BLaER1 treated with 17β-estradiol and CSF1 and Interleukin-3, amounts not matched to agents 10 nM and 100 nM (cell line): ENCODE measurements around the gene MN1.
A peak's percentile ranks its signal among the peaks of the same experiment; 100 is the strongest.
"Not testable (repeated sequence)": the region's sequence is repeated elsewhere in the genome, so short reads cannot be mapped to it uniquely, and the experiment has no call there.

Experiments
- H3K27ac ChIP-seq, 11 experiments: shearing (Covaris generic); formaldehyde crosslinking; 2 replicates each; pipeline ENCODE4 v1.8.1; 2022
- H3K27me3 ChIP-seq, 11 experiments: shearing (Covaris generic); formaldehyde crosslinking; 2 replicates each; pipeline ENCODE4 v1.8.1; 2022
- H3K36me3 ChIP-seq, 11 experiments: shearing (Covaris generic); formaldehyde crosslinking; 2 replicates each; pipeline ENCODE4 v1.8.1; 2022
- H3K4me1 ChIP-seq, 10 experiments: shearing (Covaris generic); formaldehyde crosslinking; 2 replicates each; pipeline ENCODE4 v1.8.1; 2022
- H3K4me2 ChIP-seq, 11 experiments: shearing (Covaris generic); formaldehyde crosslinking; 2 replicates each; pipeline ENCODE4 v1.8.1; 2022
- H3K4me3 ChIP-seq, 10 experiments: shearing (Covaris generic); formaldehyde crosslinking; 2 replicates each; pipeline ENCODE4 v1.8.1; 2022
- H3K9ac ChIP-seq, 11 experiments: shearing (Covaris generic); formaldehyde crosslinking; 2 replicates each; pipeline ENCODE4 v1.8.1; 2022
- H3K9me3 ChIP-seq, 11 experiments: shearing (Covaris generic); formaldehyde crosslinking; replicated peaks in 1 of 11; 2 replicates each; pipeline ENCODE4 v1.8.1; 2022
- H4K20me1 ChIP-seq, 11 experiments: shearing (Covaris generic); formaldehyde crosslinking; 2 replicates each; pipeline ENCODE4 v1.8.1; 2022
- Cebpa-rat ChIP-seq, 11 experiments: shearing (Covaris generic); IDR thresholded peaks; 2 replicates each; pipeline ENCODE4 v1.8.1; 2022

MN1 gene

DNA sequence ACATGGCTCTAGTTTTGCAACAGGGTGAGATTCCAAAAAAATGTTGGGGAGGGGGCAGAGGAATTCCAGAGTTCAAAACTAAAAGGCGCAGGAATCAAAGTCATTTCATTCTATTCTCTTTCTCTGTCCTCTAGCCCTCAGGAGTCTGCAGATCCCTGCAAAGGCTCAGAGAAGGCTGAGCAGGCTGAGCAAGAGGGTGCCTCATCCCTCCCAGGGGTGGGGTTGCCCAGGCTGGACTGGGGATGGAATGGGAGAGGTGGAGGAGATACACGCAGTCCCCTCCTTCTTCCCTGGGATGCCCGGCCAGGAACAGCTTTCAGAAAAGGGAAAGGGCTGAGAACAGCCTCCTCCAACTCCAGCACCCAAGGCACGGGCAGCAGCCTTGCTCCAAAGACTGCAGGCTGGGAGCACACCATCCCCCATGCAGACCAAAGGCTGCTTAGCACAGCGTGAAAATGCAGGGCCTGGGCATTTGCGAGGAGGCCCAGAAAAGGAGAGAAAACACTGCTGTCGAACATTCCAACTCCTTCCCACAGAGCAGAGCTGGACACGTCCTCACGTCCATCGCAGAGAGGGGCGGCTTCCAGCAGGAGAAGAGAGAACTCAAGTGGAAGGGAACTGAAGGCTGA lies 51.8 kb downstream of the MN1 start:
- H3K9ac ChIP-seq = peak overlapping the region in 8 of 11 experiments; percentile 34 to 65 (median 52); a peak in 10 of 22 replicates
- no peaks in the 10 kb centered on the region for H4K20me1 ChIP-seq
- peak overlapping the region in 2 of 10 experiments; percentile 12 to 24; a peak in 2 of 20 replicates for H3K4me3 ChIP-seq
- peaks cover 0 to 4% (median 0%) of the 10 kb centered on the region in 11 experiments; a peak in 2 of 22 replicates for H3K27me3 ChIP-seq
- no peak for TF ChIP-seq Cebpa-rat (IDR thresholded peaks at IDR 0.05)
- peaks cover 45 to 73% (median 62%) of the 10 kb centered on the region in 10 experiments for H3K4me1 ChIP-seq
- H3K4me2 ChIP-seq = peak overlapping the region; percentile 62 to 96 (median 89)
- H3K36me3 ChIP-seq = no peaks in the 10 kb centered on the region
- no peaks in the 10 kb centered on the region for H3K9me3 ChIP-seq
- H3K27ac ChIP-seq = peak overlapping the region in 8 of 11 experiments; percentile 31 to 70 (median 62); a peak in 8 of 22 replicates

DNA sequence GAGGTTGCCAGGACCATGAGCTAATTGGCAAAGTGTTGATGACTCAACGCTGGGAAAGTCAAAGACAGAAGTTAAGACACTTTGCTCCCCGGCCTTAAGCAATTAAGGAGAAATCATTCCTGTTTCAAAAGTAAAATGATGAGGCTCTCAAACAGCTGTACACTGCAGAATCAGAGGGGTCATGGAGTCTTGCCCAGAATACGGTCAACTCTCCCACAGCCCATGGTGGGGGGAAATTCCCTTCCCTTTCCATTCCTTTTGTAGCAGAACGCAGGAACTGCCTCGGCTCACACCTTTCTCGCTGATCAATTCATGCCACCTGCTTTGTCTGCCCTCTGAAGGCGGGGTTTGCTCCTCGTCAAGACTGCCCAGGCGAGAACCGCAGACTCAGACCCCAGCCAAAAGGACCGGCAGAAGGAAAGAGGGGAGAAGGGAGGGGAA lies 52.8 kb downstream of the MN1 start:
- Histone ChIP-seq H4K20me1 (no peaks in the 10 kb centered on the region), H3K36me3 (no peaks in the 10 kb centered on the region), H3K9ac (peak overlapping the region in 9 of 11 experiments; percentile 34 to 65 (median 53); a peak in 15 of 22 replicates), H3K9me3 (no peaks in the 10 kb centered on the region), H3K4me1 (peaks cover 40 to 63% (median 53%) of the 10 kb centered on the region in 10 experiments), H3K27me3 (no peaks in the 10 kb centered on the region), H3K27ac (peak overlapping the region in 9 of 11 experiments; percentile 31 to 70 (median 62); a peak in 15 of 22 replicates), H3K4me3 (peak overlapping the region in 5 of 10 experiments; percentile 11 to 35 (median 14); a peak in 2 of 20 replicates), H3K4me2 (peak overlapping the region; percentile 62 to 96 (median 89))
- TF ChIP-seq Cebpa-rat (IDR thresholded peaks at IDR 0.05) = peak in 4 of 11 experiments; percentile 22 to 68 (median 41); a peak in 4 of 22 replicates

DNA sequence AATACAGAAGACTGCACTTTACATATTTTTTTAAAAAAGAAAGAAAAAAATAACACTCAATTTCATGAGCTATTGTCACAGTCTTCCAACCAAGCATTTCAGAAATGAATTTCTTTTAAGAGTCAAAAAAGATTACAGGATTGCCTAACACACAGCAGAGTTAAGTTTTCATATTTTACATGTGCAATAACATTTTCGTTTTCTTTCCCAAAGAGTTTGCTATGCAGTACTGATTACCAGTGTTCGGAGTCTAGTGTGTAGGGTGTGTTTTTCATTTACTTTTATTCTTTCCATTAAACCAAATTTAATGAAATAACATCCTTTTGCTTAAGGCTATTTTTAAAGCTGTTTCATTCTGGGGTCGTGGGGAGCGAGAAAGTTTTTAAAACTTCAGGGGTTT lies 53.2 kb downstream of the MN1 start:
- peaks cover 40 to 59% (median 50%) of the 10 kb centered on the region in 10 experiments for H3K4me1 ChIP-seq
- no peaks in the 10 kb centered on the region for H3K27me3 ChIP-seq
- no peak; a peak in 1 of 22 replicates for TF ChIP-seq Cebpa-rat (IDR thresholded peaks at IDR 0.05)
- no peaks in the 10 kb centered on the region for H3K36me3 ChIP-seq
- peak overlapping the region; percentile 62 to 96 (median 89) for H3K4me2 ChIP-seq
- H3K9me3 ChIP-seq = no peaks in the 10 kb centered on the region
- H3K4me3 ChIP-seq = no peak overlapping the region
- H4K20me1 ChIP-seq = no peaks in the 10 kb centered on the region
- H3K9ac ChIP-seq = peak overlapping the region in 3 of 11 experiments; percentile 51 to 63 (median 60); a peak in 3 of 22 replicates
- peak overlapping the region in 2 of 11 experiments; percentile 64 to 70; a peak in 4 of 22 replicates for H3K27ac ChIP-seq

DNA sequence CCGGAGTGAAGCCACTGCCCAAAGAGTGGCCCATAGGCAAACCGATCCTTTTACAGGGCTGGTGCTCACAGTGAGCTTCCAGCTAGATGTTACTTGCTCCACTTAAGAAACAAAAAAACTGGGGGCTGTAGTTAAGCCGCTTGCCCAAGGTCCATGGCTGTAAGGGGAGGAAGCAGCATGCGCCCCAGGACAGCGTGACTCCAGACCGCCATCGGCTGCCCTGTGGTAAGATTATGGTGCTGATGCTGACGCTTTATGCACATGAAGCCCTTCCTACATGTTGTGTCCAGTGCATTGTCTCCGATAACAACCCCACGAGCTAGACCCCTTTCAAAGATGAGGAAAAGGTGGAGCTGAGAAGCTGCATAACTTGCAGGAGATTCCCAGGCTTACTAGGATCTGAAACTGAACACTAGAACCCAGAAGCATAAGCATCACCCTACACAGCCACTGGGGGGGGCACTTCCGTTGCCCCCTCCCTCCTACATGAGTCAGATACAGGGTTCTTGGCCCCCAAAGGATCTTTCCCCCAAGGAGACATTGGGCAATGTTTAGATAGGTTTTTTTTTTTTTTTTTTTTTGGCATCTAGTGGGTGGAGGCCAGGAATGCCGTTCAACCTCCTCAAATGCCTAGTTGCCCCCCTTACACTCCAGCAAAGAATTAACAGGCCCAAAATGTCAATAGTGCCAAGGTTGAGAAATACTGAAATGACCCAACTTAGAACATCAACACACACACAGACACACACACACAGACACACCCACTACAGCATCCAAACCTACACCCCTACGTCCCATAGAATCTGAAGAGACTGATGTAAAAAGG lies 53.9 kb downstream of the MN1 start:
- no peak for TF ChIP-seq Cebpa-rat (IDR thresholded peaks at IDR 0.05)
- Histone ChIP-seq H4K20me1 (no peaks in the 10 kb centered on the region), H3K4me2 (peak overlapping the region; percentile 6 to 96 (median 87); a peak in 20 of 22 replicates), H3K4me1 (peaks cover 39 to 54% (median 44%) of the 10 kb centered on the region in 10 experiments), H3K27ac (peak overlapping the region in 5 of 11 experiments; percentile 7 to 70 (median 27); a peak in 5 of 22 replicates), H3K27me3 (no peaks in the 10 kb centered on the region), H3K36me3 (no peaks in the 10 kb centered on the region), H3K9ac (0 out of 22 replicates have a peak overlapping the region, but pooled peaks of 1 of the 11 experiments have one; percentile 13), H3K9me3 (no peaks in the 10 kb centered on the region), H3K4me3 (no peak overlapping the region)

DNA sequence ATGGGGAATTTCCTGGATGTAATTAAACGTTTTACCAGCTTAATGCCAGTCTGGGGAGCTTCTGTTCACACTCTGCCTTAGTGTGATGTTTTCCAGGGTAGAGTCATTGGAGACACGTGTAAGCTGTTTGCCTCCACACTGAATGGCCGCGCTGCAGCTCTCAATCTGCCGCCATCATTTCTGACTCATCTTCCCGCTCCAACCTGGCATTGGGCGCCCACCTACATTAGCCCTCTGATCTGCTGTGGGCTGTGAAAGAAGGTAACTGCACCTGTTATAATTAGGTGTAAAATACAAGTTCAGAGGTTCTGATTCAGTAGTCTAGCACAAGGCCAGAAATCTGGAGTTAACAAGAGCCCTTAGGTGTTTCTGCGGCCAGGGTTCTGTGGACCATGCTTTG lies 54.6 kb downstream of the MN1 start:
- H3K9me3 ChIP-seq = no peaks in the 10 kb centered on the region
- 0 out of 22 replicates have a peak overlapping the region, but pooled peaks of 1 of the 11 experiments have one; percentile 70 for H3K27ac ChIP-seq

DNA sequence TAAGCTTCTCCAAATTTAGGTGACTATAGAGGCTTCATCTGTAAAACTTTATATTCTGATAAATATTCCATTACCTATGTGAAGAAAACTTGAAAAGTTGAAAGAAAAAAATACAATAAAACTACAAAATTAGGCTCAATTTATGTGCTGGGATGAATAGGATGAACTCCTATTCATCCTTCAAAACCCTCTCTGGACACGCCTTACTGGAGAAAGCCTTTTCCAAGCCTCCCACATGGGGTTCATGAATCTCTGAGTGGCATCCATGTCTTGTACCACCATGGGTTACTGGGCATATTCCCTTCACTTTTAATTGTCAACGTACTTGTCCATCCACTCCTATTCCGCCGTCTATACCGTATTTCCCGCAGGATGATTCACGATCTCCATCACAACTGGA lies 55.7 kb downstream of the MN1 start:
- H4K20me1 ChIP-seq = no peaks in the 10 kb centered on the region
- no peak overlapping the region for H3K27ac ChIP-seq
- TF ChIP-seq Cebpa-rat (IDR thresholded peaks at IDR 0.05) = no peak

More for the DNA sequence above, 54.6 kb downstream of the MN1 start:
- H4K20me1 ChIP-seq = no peaks in the 10 kb centered on the region
- H3K4me1 ChIP-seq = peaks cover 39 to 54% (median 44%) of the 10 kb centered on the region in 10 experiments
- H3K27me3 ChIP-seq = no peaks in the 10 kb centered on the region
- H3K4me3 ChIP-seq = no peak overlapping the region
- no peaks in the 10 kb centered on the region for H3K36me3 ChIP-seq
- TF ChIP-seq Cebpa-rat (IDR thresholded peaks at IDR 0.05) = no peak
- no peak overlapping the region for H3K9ac ChIP-seq
- H3K4me2 ChIP-seq = peak overlapping the region in 2 of 11 experiments; percentile 95 to 96; a peak in 3 of 22 replicates

DNA sequence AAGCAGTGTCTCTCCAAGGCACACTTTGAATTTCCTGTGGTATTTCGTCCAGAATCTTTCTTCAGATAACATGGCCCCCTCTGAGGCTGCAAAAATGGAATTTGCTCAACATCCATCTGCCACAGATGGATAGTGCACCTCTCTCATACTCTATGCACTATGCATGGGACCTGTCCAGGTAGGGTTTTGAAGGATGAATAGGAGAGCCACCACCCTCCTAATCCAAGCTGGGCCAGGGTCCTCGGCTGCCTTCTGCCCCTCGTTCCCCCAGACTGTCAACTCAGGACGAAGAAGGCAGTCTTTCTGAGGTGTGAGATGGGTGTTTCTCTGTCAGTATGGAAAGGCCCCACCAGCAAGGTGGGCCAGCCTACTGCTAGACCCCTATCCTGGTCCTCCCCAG lies 56.4 kb downstream of the MN1 start:
- no peak overlapping the region for H3K27ac ChIP-seq
- TF ChIP-seq Cebpa-rat (IDR thresholded peaks at IDR 0.05) = no peak
- H3K27me3 ChIP-seq = no peaks in the 10 kb centered on the region
- H3K4me2 ChIP-seq = no peak overlapping the region
- H3K9ac ChIP-seq = no peak overlapping the region
- H3K9me3 ChIP-seq = peaks cover 0 to 10% (median 6%) of the 10 kb centered on the region in 11 experiments; a peak in 8 of 22 replicates
- no peak overlapping the region for H3K4me3 ChIP-seq
- no peaks in the 10 kb centered on the region for H3K36me3 ChIP-seq
- H3K4me1 ChIP-seq = peaks cover 26 to 39% (median 31%) of the 10 kb centered on the region in 10 experiments
- no peaks in the 10 kb centered on the region for H4K20me1 ChIP-seq

More for the DNA sequence above, 55.7 kb downstream of the MN1 start:
- Histone ChIP-seq H3K4me2 (no peak overlapping the region), H3K4me3 (no peak overlapping the region), H3K36me3 (no peaks in the 10 kb centered on the region), H3K27me3 (no peaks in the 10 kb centered on the region), H3K4me1 (peaks cover 33 to 45% (median 37%) of the 10 kb centered on the region in 10 experiments), H3K9ac (no peak overlapping the region), H3K9me3 (peaks cover 0 to 6% (median under 1%) of the 10 kb centered on the region in 11 experiments; a peak in 8 of 22 replicates)

DNA sequence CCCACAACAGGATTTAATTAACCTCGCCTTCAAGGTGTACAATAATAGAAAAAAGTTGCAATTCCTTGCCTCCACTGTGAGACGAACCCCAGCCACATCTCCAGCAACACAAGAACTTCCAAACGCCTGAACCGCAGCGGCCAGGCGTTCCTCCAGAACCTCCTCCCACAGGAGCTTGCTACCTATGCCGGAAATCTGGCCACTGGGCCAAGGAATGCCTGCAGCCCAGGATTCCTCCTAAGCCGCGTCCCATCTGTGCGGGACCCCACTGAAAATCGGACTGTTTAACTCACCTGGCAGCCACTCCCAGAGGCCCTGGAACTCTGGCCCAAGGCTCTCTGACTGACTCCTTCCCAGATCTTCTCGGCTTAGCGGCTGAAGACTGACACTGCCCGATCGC lies 57.5 kb downstream of the MN1 start:
- not testable (repeated sequence) for H4K20me1 ChIP-seq, H3K27me3 ChIP-seq, H3K4me2 ChIP-seq, H3K27ac ChIP-seq, H3K36me3 ChIP-seq, H3K9ac ChIP-seq, H3K4me3 ChIP-seq
- Histone ChIP-seq H3K9me3 (peaks cover 0 to 10% (median 6%) of the 10 kb centered on the region in 11 experiments; a peak in 8 of 22 replicates), H3K4me1 (peaks cover 15 to 28% (median 20%) of the 10 kb centered on the region in 10 experiments)
